GM21619 (cell line): Measurements from ENCODE around the gene MTHFD1L.
"Not testable (repeated sequence)": the region's sequence is repeated elsewhere in the genome, so short reads cannot be mapped to it uniquely, and the experiment has no call there.

Experiments
- ATAC-seq: cut with Tn5 transposase; IDR thresholded peaks from one replicate; pipeline ENCODE4 v1.9.1; 2021; ENCODE audit not compliant: unreplicated experiment

Gene MTHFD1L

DNA sequence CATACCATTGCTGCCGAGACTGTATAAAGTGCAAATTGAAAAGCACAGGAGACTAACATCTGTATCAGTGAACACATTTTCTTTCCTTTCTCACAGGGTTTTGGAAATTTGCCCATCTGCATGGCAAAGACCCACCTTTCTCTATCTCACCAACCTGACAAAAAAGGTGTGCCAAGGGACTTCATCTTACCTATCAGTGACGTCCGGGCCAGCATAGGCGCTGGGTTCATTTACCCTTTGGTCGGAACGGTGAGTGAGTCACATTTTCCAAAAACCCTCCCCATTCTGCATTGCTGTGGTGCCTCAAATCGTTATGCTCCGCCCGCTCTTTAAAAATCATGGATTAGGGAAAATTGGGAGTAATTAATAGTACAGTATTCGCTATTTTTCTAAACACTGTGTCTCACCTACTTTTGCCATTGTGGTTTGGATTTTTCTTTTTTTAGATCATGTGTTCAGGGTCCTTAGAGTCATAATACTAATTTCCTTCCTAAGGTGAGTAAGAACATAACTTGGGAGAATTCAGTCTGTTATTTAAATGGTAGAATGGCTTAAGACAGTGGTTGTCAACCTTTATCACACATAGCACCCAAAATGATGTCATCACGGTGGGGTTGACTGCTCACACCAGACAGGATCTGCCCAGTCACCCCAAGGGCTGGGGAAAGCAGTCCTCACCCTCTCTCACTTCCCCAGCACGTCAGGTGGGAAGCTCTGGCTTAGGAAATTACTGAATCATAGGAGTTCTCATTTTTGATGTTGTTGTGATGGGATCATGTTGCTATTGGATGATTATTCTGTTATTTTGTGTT is 171.6 kb downstream of the MTHFD1L start:
- ATAC-seq: no peak

- no peak for ATAC-seq
These were observed 173.1 kb downstream of the MTHFD1L start for GRCh38 chr6:151038616-151039015.

GRCh38 chr6:151040888-151041521 is 175.5 kb downstream of the MTHFD1L start:
- not testable (repeated sequence) for ATAC-seq

GRCh38 chr6:151041686-151042085 is 176.2 kb downstream of the MTHFD1L start:
- no peak for ATAC-seq

GRCh38 chr6:151042911-151043330 is 177.4 kb downstream of the MTHFD1L start:
- not testable (repeated sequence) for ATAC-seq

DNA sequence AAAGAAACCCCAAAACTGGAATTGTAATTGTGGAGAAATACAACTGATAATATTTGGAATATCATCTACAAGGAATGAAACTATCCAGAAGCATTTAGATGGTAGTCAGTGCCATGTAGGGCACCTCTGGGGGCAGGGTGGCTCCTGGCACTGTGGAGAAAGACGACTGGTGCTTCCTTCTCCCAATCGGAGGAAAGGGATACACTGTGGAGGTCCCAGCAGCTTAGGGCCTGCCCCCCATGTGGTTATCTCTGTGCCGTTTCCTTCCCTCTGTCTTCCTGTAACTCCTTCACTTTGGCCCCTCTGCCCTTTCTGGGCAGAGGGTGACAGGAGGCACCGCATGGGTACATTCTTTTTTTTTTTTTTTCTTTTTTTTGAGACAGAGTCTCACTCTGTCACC is 178.4 kb downstream of the MTHFD1L start:
- no peak for ATAC-seq

- no peak for ATAC-seq
These were observed 179.3 kb downstream of the MTHFD1L start for GRCh38 chr6:151044465-151045441.

- not testable (repeated sequence) for ATAC-seq
These were observed 180.2 kb downstream of the MTHFD1L start for GRCh38 chr6:151045511-151046222.

DNA sequence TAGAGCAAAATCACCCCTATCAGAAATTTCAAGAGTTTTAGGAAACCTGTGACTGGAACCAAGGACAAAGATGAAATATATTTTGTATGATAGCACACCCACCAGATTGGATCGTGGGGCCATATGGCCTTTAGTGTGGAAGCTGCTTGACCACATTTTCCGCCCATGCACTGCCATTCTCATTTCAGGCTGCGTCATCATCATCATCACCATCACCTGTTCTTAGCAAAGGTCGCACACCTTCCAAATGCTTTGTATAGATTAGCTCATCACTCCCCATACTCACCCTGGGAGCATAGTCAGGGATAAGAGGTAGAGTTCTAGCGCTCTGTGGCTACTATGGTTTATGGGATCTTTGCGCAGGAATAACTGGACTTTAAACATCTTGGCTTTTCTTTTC is 185.7 kb downstream of the MTHFD1L start:
- ATAC-seq: no peak

DNA sequence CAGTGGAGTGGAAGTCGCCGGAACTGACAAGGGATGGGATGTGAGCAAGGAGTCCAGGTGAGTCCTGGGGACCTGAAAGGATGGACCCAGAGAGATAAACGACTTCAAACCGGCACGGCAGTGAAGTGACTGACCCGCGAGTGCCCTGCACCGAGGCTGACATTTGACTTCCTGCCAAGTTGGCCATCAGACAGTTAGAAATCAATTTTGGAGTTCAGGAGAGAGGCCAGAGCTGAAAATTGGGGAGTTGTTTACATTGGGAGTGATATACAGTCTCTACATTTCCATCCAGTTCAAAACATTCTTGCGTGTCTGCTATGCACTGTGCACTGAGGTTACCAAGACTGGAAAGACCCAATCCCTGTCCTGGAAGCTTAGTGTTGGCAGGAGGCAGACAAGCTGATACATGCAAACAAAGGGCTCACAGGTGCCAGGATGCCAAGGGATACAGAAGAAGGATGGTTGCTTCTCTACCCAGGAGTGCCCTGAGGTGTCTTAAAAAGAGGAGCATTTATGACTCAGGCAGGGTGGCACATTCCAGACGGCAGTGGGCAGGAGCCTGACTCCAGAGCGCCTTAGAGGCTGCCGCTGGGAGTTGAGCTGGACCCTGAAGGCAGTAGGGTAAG is 186.6 kb downstream of the MTHFD1L start:
- no peak for ATAC-seq

GRCh38 chr6:151054306-151054705 is 188.8 kb downstream of the MTHFD1L start:
- ATAC-seq: no peak

DNA sequence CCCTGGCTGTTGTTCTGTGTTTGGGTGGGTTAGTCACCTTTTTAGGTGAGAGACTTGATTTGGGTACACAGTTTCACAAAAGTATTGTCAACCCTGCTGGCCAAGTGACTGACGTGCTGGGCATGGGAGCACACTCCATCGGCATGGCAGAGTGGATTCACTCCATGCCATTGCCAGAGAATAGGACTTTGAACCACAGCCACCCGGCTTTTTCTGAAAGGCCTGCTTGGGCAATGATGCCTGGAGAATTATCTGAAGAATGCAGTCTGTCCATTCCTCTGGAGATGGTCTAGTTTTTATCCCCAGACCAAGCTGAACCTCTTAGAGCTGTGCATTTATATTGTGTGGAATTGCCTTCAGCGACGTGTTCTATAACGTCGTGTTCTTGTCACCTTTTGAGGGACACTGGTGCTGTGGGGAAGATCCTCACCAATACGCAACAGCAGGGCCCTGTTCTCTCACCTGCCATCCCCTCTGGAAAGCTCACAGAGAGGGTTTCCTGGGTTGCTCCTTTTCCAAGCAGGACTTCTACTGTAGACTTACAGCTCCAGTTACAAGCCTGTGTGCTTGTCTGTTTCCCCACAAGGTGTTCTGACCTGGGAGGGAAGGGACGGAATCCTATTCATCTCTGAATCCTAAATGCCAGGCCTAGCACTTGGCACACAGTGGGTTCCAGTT is 190.9 kb downstream of the MTHFD1L start:
- no peak for ATAC-seq

DNA sequence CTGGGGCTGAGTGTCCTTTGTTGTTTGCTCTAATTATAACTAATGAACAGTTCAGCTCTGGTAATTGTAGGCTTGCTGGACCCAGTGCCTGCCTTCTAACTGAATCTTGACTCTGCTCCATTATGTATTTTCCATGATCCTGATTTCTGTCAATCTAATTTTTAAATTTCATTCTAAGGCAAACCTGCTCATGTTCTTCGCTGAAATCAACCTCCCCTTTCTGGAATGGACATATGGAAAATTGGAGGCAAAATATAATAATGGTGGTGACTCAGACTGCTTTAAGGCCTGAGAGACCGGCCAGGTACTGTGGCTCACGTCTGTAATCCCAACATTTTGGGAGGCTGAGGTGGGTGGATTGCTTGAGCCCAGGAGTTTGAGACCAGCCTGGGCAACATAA is 191.6 kb downstream of the MTHFD1L start:
- no peak for ATAC-seq

DNA sequence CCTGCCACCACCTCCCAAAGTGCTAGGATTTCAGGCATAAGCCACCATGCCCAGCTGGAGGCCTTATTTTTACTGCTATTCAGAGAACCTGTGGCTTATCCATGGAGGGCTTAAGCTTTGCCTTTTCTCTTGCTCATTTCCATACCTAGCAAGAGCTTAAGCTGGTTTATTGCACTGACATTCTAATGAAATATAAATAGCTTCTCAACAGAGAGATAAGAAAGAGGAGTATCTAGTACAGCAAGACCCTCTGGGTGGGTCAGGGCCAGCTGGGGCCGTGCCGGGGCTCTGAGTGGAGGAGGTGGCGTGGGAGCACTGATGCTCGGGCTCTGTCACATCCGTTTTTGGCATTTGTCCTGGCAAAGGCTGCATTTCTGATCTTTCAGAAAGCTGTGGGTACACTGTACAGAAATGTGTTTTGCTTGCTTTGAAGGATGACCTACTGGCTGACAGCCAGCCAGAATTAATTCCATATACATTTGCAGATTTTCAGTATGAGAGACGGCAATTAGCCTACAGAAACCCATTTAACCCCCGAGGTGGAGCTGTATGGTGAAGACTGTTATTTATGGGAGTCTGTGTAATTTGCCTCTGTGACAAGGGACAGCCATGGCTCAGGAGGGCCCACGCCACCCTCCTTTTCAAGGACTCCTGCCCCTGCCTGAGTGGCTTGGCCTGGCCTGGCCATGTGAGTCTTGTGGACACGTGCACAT is 192.7 kb downstream of the MTHFD1L start:
- no peak for ATAC-seq

- no peak for ATAC-seq
These were observed 194.2 kb downstream of the MTHFD1L start for GRCh38 chr6:151059612-151060095.

- no peak for ATAC-seq
These were observed 194.7 kb downstream of the MTHFD1L start for GRCh38 chr6:151060096-151060765.

GRCh38 chr6:151060766-151061531 is 195.4 kb downstream of the MTHFD1L start:
- ATAC-seq: no peak

GRCh38 chr6:151063352-151063751 is 197.8 kb downstream of the MTHFD1L start:
- ATAC-seq: no peak
